ENCODE results near the gene FAAP20.
A peak's percentile ranks its signal among the peaks of the same experiment; 100 is the strongest.

The FAAP20 gene

GRCh38 chr1:2194319-2194897, at the start of gene FAAP20:
TSS of gene FAAP20 (minus strand) at chr1:2194772. CDS start at chr1:2194749, 23 bp downstream.
- H3K27me3 ChIP-seq (ENCODE audit: low read length): no peaks in the 10 kb centered on the region
- H3K27ac ChIP-seq (ENCODE audit: low read depth, low read length): peak within 1 kb of the TSS; percentile 54
- TF ChIP-seq EZH2phosphoT487 (conservative IDR thresholded peaks at IDR 0.05; ENCODE audit: low read length) (no peak), CTCF (IDR thresholded peaks at IDR 0.05; ENCODE audit: insufficient read depth, low read length, poor library complexity, severe bottlenecking) (no peak)
- peak within 1 kb of the TSS; percentile 89 for H3K4me2 ChIP-seq (ENCODE audit: low read depth, low read length, poor library complexity, severe bottlenecking)
- H3K36me3 ChIP-seq (ENCODE audit: low read length): no peaks in the 10 kb centered on the region
- peak within 1 kb of the TSS; percentile 72 for H3K4me3 ChIP-seq (ENCODE audit: insufficient read depth, low read length, poor library complexity, severe bottlenecking)
- H3K9me3 ChIP-seq (ENCODE audit: insufficient read depth, low read length): no peaks in the 10 kb centered on the region
- H3F3A ChIP-seq (ENCODE audit: insufficient read depth): no peaks in the 10 kb centered on the region
- H3K9me2 ChIP-seq (replicated peaks; ENCODE audit: insufficient read depth, low read length): no peaks in the 10 kb centered on the region
- H3K79me2 ChIP-seq (ENCODE audit: insufficient read depth, low read length): no peaks in the 10 kb centered on the region
- H4K20me1 ChIP-seq (ENCODE audit: low read depth, low read length): no peaks in the 10 kb centered on the region
- peak within 1 kb of the TSS; percentile 62 for H3K9ac ChIP-seq (ENCODE audit: low read length)
- H2AFZ ChIP-seq (ENCODE audit: low read depth, low read length, severe bottlenecking): peak within 1 kb of the TSS; percentile 98

GRCh38 chr1:2242814-2243725, 48.5 kb upstream of the FAAP20 start:
- Histone ChIP-seq H4K20me1 (ENCODE audit: low read depth, low read length) (no peaks in the 10 kb centered on the region), H3K79me2 (ENCODE audit: insufficient read depth, low read length) (no peaks in the 10 kb centered on the region), H3K4me2 (ENCODE audit: low read depth, low read length, poor library complexity, severe bottlenecking) (no peak overlapping the region)

GRCh38 chr1:2241820-2242219, 47.2 kb upstream of the FAAP20 start:
- Histone ChIP-seq H3K4me2 (ENCODE audit: low read depth, low read length, poor library complexity, severe bottlenecking) (no peak overlapping the region), H3F3A (ENCODE audit: insufficient read depth) (no peaks in the 10 kb centered on the region), H3K9me3 (ENCODE audit: insufficient read depth, low read length) (no peaks in the 10 kb centered on the region), H3K27me3 (ENCODE audit: low read length) (no peaks in the 10 kb centered on the region), H3K36me3 (ENCODE audit: low read length) (no peaks in the 10 kb centered on the region), H3K9ac (ENCODE audit: low read length) (no peak overlapping the region), H3K9me2 (replicated peaks; ENCODE audit: insufficient read depth, low read length) (no peaks in the 10 kb centered on the region), H3K79me2 (ENCODE audit: insufficient read depth, low read length) (no peaks in the 10 kb centered on the region), H3K27ac (ENCODE audit: low read depth, low read length) (no peak overlapping the region), H4K20me1 (ENCODE audit: low read depth, low read length) (no peaks in the 10 kb centered on the region), H3K4me3 (ENCODE audit: insufficient read depth, low read length, poor library complexity, severe bottlenecking) (no peak overlapping the region), H2AFZ (ENCODE audit: low read depth, low read length, severe bottlenecking) (no peak overlapping the region)
- no peak for TF ChIP-seq CTCF (IDR thresholded peaks at IDR 0.05; ENCODE audit: insufficient read depth, low read length, poor library complexity, severe bottlenecking)
- no peak for TF ChIP-seq EZH2phosphoT487 (conservative IDR thresholded peaks at IDR 0.05; ENCODE audit: low read length)

More at GRCh38 chr1:2242814-2243725, 48.5 kb upstream of the FAAP20 start:
- H3K4me3 ChIP-seq (ENCODE audit: insufficient read depth, low read length, poor library complexity, severe bottlenecking): no peak overlapping the region
- TF ChIP-seq EZH2phosphoT487 (conservative IDR thresholded peaks at IDR 0.05; ENCODE audit: low read length): no peak
- no peak for TF ChIP-seq CTCF (IDR thresholded peaks at IDR 0.05; ENCODE audit: insufficient read depth, low read length, poor library complexity, severe bottlenecking)
- H3K27me3 ChIP-seq (ENCODE audit: low read length): no peaks in the 10 kb centered on the region
- H3K9me3 ChIP-seq (ENCODE audit: insufficient read depth, low read length): no peaks in the 10 kb centered on the region
- no peak overlapping the region for H3K9ac ChIP-seq (ENCODE audit: low read length)
- H2AFZ ChIP-seq (ENCODE audit: low read depth, low read length, severe bottlenecking): no peak overlapping the region
- no peak overlapping the region for H3K27ac ChIP-seq (ENCODE audit: low read depth, low read length)
- H3K36me3 ChIP-seq (ENCODE audit: low read length): no peaks in the 10 kb centered on the region
- no peaks in the 10 kb centered on the region for H3K9me2 ChIP-seq (replicated peaks; ENCODE audit: insufficient read depth, low read length)
- H3F3A ChIP-seq (ENCODE audit: insufficient read depth): no peaks in the 10 kb centered on the region
